DMS 273 (cell line): Measurements from ENCODE around the gene SAMD14.

ENCODE experiments used
- DNase-seq: peaks from one replicate; lab custom pipeline; 2025; ENCODE audit not compliant: unreplicated experiment; lab: John Stamatoyannopoulos, UW

Gene SAMD14

GRCh38 chr17:50113624-50114320, 16.2 kb downstream of the SAMD14 start:
- peak; percentile 55 for DNase-seq

- peak; percentile 51 for DNase-seq
Observed at GRCh38 chr17:50112694-50113093, 17.3 kb downstream of the SAMD14 start.

DNA sequence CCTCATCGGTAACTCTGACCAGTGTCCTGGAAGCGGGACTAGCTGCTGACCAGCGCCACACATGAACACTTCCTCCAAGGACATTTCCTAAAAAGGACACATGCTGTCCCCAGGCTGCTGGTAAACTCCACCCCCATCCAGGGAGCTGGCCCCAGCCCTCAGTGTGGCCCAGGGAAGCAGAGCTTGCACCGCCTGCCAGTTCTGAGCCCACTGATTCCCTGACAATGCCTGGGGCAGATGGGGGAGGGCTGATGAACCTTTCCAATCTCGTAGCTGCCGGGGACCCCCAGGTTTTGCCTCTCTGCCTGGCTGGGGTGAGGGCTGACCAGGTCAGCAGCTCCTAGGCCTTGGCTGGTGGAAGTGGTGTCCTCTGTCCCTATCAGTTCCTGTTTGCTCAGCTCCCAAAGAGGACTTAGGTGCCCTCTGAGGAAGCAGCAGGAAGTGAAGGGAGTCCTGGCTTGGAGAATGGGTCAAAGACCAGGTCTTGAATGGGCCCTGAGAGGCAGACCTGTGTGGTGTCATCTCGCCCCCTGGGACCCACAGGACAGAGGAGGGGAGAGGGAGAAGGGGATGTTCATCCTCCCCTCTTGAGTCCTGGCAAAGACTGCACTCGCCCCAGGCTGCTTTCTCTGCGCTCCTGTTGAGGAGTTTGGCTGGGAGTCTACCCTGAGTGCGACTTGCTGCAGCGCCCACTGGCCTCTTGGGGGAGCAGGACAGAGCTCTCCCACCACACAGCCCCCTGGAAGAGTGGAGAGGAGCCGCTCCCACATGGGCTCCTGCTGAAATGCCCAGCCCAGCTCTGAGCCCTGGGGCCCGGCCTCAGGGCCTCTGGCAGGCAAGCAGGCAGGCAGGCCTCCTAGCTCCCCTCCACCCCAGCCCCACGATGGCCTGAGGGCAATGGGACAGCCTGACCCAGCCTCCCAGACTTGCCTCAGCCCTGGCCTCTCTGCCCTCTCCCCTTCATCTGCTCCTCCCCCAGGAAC, 18.0 kb downstream of the SAMD14 start:
- DNase-seq: peak; percentile 88

DNA sequence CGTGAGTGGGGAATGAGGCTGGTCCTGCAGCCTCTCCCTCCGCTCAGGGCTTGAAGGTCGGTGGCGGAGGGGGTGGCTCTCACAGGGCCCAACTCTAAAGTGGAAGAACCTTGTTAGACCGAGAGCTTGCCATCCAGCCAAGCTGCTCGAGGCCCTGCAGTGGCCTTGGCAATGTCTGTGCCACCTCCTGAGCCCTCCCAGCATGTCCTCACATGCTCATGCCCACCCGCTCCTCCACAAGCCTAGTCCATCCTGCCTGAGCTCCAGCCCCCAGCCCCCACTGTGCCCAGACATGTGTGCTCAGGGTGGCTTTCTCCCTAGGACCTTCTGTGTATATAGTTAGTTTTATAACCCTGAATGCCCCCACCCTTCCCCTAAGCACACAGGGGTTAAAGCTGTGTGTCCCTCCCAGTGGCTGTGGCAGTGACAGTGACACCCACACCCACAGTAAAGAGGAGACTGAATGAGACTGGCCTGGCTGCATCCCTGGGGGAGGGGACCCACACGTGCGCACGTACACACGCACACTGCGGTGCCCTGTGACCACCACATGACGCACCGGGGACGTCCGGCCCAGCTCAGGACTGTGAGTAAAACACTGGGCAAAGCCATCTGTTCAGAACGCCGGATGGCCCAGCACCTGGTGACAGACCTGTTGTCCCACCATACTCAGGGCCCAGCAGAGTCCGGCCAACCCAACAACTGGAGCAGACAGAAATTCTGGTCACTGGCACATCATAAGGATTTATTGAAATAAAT, 19.2 kb downstream of the SAMD14 start:
- peak; percentile 65 for DNase-seq

DNA sequence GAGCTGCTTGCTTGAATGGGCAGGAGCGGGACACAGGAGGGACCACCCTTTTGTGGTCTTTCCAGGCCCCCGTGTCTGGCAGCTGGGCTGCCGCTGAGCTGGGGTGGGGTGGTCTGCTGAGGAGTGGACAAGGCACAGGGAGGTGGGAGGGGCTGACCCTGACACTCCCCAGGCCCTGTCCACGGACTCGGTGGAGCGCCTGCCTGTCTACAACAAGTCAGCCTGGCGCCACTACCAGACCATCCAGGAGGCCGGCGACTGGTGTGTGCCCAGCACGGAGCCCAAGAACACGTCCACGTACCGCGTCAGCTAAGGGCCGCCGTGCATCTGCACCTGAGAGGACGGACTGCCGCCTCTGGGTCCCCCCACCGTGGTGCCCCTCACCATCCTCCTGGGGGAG, 20.2 kb downstream of the SAMD14 start:
- DNase-seq: no peak

GRCh38 chr17:50109207-50109606, 20.8 kb downstream of the SAMD14 start:
- DNase-seq: no peak

DNA sequence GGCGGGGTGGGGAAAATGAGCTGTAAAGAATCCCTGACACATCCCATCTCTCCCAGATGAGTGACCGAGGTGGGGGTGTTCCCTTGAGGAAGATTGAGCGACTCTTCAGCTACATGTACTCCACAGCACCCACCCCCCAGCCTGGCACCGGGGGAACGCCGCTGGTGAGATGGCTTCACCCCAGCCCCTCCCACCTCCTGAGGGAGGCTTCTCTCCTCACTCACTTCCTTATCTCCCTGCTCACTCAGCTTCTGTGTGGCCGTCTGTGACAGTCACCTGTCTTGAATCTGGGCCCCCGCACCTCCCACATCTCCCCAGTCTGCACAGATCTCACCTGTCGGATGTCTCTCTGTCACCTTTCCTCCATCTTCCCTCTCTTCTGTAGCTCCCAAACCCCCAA, 21.4 kb downstream of the SAMD14 start:
- no peak for DNase-seq

- DNase-seq: no peak
Observed at GRCh38 chr17:50107790-50108414, 22.1 kb downstream of the SAMD14 start.

DNA sequence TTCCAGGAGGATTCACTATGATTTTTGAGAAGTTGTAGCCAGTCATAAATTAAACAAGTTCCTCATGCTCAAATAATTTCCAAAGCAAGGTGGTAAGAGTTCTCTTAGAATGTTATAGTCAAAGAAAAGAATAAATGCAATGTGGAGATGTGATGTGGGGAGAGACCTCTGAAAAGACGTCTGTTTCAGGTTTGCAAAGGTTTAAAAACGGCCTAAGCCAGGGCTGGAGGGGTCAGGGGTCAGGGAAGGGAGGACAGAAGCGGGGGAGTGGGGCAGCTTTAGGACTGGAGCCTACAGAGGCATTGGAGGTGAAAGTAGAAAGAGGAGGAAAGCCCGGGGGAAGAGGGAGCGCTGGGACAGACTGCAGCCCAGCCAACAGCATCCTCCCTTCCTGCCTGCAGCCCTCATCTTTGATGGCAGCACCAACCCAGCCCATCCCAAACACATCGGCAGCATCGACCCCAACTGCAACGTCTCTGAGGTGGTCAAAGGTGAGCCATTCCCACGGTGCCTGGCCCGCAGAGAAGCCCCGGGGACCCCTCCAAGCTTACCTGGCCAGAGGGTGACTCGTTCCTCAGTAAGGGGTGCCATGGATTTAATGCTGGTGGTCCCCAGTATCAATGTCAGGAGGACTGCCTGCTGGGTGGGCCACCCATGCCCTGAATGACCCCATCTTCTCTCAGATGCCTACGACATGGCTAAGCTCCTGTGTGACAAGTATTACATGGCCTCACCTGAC, 23.4 kb downstream of the SAMD14 start:
- DNase-seq: no peak

DNA sequence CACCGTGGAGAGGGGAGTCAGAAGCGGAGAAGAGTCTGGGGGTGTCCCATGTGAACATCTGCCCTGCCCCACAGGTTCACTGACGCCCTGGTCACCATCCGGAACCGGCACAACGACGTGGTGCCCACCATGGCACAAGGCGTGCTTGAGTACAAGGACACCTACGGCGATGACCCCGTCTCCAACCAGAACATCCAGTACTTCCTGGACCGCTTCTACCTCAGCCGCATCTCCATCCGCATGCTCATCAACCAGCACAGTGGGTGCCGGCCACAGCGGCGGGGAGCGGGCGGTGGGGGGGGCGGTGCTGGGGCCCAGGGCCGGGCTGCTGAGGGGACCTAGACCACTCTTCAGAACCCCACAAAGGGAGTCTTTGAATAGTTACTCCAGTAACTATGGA, 24.1 kb downstream of the SAMD14 start:
- no peak for DNase-seq

GRCh38 chr17:50103941-50104340, 26.0 kb downstream of the SAMD14 start:
- DNase-seq: no peak

DNA sequence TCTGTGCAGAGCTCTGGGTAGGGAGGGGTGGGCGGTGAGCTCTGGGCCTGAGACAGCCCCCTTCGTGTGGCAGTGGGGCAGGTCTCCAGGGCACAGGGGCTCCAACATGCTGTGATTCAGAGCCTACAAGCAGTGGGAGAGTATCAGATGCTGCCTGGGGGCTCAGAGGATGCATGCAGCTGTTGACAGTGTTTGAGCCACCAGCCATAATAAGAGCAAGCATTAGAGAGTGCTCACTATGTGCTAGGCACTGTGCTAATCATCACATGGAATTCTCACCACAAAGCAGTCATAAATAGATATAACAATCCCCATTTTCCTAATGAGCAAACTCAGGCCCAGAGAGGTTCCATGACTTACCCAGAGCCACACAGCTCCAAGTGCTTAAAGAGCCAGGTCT, 26.7 kb downstream of the SAMD14 start:
- DNase-seq: no peak

GRCh38 chr17:50102164-50102991, 27.6 kb downstream of the SAMD14 start:
- DNase-seq: no peak

DNA sequence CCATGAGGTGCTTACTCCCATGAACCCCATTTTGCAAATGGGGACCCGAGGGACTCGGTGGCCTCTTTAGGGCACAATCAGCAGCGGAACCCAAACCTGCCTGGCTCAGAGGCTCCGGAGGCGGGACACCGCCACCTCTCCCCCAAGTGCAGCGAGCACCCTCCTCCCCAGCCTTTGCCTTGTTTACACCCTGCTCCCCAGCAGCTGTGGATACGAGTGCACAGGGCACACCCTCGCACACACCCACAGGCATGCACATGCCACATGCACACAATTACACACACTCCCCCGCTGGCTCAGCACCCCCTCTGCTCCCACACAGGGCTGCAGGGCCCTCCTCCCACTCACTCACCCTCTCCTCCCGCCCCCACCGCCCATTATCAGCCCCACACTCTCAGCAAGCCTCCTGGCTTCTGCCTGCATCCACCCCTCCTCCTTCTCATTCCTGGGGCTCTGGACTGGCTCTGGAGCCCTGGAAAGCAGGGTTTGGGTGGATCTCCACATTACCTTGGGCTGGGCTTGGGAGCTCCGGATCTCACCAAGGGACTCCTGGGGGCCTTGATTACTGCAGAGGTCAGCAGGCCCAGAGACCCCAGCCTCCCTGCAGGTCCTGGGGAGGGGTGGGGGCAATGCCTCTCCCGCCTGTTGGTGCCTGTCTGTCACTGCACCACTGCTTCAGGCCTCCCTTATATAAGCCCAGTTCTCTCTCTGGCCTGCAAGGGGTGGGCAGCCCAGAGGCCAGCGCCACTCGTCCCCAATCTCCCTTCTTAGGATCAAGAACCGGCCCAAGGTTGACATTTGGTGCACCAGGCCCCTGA, 28.4 kb downstream of the SAMD14 start:
- DNase-seq: peak; percentile 60

DNA sequence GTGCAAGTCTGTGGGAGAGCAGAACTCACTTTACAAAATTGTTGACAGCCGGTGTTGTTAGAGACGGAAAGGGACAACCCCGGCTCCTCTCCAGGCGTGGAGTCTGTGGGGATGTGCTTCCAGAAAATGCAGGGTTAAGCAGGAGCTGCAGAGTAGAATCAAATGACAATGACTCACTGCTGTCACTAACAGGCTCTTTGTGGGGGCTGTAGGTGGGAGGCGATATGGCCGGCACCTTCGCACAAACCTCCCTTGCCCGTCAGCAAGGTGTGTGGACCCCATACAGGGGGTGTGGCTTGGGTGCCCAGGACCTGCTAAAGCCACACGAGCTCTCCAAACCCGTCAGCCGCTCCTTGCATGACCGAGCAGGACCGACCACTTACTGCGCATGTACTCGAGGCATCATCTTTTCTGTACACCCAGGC, 29.0 kb downstream of the SAMD14 start:
- DNase-seq: peak; percentile 60

GRCh38 chr17:50100480-50100883, 29.5 kb downstream of the SAMD14 start:
- no peak for DNase-seq

DNA sequence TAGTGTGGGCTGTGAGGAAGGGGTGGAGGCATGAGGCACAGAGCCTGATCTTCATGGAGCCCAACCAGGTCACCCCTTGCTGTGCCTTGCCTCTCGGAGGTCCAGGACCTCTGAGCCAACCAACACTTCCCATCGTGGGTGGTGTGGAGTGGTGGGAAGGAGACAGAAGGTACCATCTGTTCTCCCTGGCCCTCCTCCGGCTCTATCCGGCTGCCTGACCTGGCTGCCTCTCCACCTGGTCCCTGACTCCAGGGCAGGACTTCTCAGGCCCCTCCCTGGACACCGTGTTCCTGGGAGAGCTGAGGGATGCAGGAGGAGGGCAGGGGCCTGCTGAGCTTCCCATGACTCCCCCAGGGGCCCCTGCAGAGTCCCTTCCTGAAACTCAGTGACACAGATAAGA, 31.0 kb downstream of the SAMD14 start:
- DNase-seq: peak; percentile 38

DNA sequence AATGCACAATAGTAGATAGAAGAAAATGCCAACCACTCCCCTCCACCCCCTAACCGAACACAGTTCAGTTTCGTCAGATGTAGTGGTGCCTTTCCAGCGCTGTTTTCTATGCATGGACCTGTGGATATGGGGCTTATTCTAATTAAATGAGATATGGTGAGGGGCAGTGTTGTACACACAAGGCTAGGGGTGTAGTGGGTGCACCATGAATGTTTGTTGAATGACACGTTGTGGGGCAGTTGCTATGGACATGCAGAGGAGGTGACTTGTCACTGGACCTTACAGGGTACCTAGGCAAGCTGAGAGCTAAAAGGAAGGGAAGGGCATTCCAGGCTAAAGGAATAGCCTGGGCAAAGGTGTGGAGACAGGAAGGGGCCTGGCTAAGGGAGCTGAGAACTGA, 31.4 kb downstream of the SAMD14 start:
- no peak for DNase-seq

GRCh38 chr17:50097926-50098325, 32.0 kb downstream of the SAMD14 start:
- no peak for DNase-seq
